Measurements from ENCODE around the gene DDRGK1. TPM values are rescaled to one million over a fixed set of nuclear protein-coding genes. Genes with fewer than 3 reads are reported as not detected.

DDRGK1 gene
- total RNA-seq, 2 donors from 2014 or later, result 43.8 to 48.0 TPM

GRCh38 chr20:3242172-3242692 is 37.8 kb upstream of the DDRGK1 start:
- no peaks in the 10 kb centered on the region for H3K36me3 ChIP-seq
- H3K4me1 ChIP-seq, result peaks cover 0 to 21% of the 10 kb centered on the region in 2 donors
- H3K27me3 ChIP-seq, result peaks cover 3 to 24% of the 10 kb centered on the region in 2 donors
- no peaks in the 10 kb centered on the region for H3K9me3 ChIP-seq
- H3K4me3 ChIP-seq, result no peak overlapping the region
- no peak overlapping the region for H3K27ac ChIP-seq
- DNase-seq (ENCODE audit: low spot score), result no peak
- TF ChIP-seq CTCF (IDR thresholded peaks at IDR 0.05), result no peak

- Histone ChIP-seq H3K9me3 (no peaks in the 10 kb centered on the region), H3K36me3 (no peaks in the 10 kb centered on the region), H3K27me3 (peaks cover 3 to 24% of the 10 kb centered on the region in 2 donors), H3K4me3 (peak overlapping the region in 1 of 2 donors; percentile 69), H3K4me1 (peaks cover 0 to 21% of the 10 kb centered on the region in 2 donors), H3K27ac (no peak overlapping the region)
- TF ChIP-seq CTCF (IDR thresholded peaks at IDR 0.05), result no peak
- no peak for DNase-seq (ENCODE audit: low spot score)
These were observed 36.4 kb upstream of the DDRGK1 start for GRCh38 chr20:3240776-3241363.

GRCh38 chr20:3239867-3240775 is 35.6 kb upstream of the DDRGK1 start:
- peaks cover 3 to 24% of the 10 kb centered on the region in 2 donors for H3K27me3 ChIP-seq
- DNase-seq (ENCODE audit: low spot score), result no peak
- H3K4me3 ChIP-seq, result peak overlapping the region; percentile 52 to 69
- peaks cover 0 to 21% of the 10 kb centered on the region in 2 donors for H3K4me1 ChIP-seq
- no peaks in the 10 kb centered on the region for H3K36me3 ChIP-seq
- no peak overlapping the region for H3K27ac ChIP-seq
- no peak for TF ChIP-seq CTCF (IDR thresholded peaks at IDR 0.05)
- no peaks in the 10 kb centered on the region for H3K9me3 ChIP-seq

GRCh38 chr20:3239026-3239866 is 34.8 kb upstream of the DDRGK1 start, which contains the start of gene SLC4A11:
TSS of gene SLC4A11 (minus strand) at chr20:3239190. CDS start at chr20:3239137, 53 bp downstream.
- DNase-seq (ENCODE audit: low spot score), result no peak
- Histone ChIP-seq H3K9me3 (no peaks in the 10 kb centered on the region), H3K27ac (no peak within 1 kb of the TSS), H3K4me1 (peaks cover 0 to 21% of the 10 kb centered on the region in 2 donors), H3K4me3 (peak within 1 kb of the TSS; percentile 52 to 69), H3K27me3 (peaks cover 3 to 24% of the 10 kb centered on the region in 2 donors), H3K36me3 (no peaks in the 10 kb centered on the region)
- no peak for TF ChIP-seq CTCF (IDR thresholded peaks at IDR 0.05)

- Histone ChIP-seq H3K4me3 (peak overlapping the region; percentile 52 to 69), H3K27ac (no peak overlapping the region)
- no peak for TF ChIP-seq CTCF (IDR thresholded peaks at IDR 0.05)
These were observed 34.1 kb upstream of the DDRGK1 start for GRCh38 chr20:3238616-3239025.

More at GRCh38 chr20:3238616-3239025, 34.1 kb upstream of the DDRGK1 start:
- H3K9me3 ChIP-seq, result no peaks in the 10 kb centered on the region
- H3K27me3 ChIP-seq, result peaks cover 3 to 24% of the 10 kb centered on the region in 2 donors
- H3K4me1 ChIP-seq, result peaks cover 0 to 21% of the 10 kb centered on the region in 2 donors
- no peaks in the 10 kb centered on the region for H3K36me3 ChIP-seq
- no peak for DNase-seq (ENCODE audit: low spot score)
